Right forelimb (tissue), 1 donor: Measurements from ENCODE around the gene VAT1.

Experiments
- DNase-seq: peaks from one replicate; pipeline ENCODE4 v3.0.0-alpha.2; 2018

VAT1 gene

DNA sequence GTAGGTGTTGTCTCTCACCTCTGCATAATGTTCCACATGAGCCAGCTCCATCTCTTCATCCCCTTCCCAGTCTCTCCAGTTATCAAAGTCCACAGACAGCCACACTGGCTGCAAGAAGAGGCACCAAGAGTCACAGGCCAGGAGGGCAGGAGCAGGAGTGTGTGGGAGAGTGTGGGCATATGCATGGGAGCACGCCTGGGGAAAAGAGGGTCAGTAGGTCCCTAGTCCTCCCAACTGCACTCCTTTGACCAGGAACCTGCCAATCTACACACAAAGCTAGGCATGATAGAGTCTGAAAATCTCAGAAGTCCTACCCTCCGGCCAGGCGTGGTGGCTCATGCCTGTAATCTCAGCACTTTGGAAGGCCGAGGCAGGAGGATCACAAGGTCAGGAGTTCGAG, 50.6 kb downstream of the VAT1 start:
- no peak for DNase-seq

GRCh38 chr17:42969001-42969581, 53.1 kb downstream of the VAT1 start:
- DNase-seq, result no peak

DNA sequence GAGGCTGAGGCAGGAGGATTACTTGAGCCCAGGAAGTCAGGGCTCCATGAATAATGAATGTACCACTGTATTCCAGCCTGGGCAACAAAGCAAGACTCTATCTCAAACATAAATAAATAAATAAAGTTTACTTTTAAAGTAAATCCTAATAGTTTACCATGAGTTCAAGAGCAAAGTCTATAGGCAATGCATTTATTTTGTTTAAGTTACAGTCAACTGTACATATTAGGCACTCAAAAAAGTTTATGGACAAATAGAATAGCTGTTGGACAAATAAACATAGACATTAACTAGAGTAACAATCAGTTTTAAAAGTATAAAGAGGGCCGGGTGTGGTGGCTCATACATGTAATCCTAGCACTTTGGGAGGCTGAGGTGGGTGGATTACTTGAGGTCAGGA, 54.3 kb downstream of the VAT1 start:
- no peak for DNase-seq
